H1 (cell line): Measurements from ENCODE around the gene PIGU. TPM values are rescaled to one million over a fixed set of nuclear protein-coding genes. Genes with fewer than 3 reads are reported as not detected.

Experiments used
- CTCF ChIA-PET: fragments of 300-600 bp; sonication (Branson Sonifier 250); formaldehyde crosslinking; loops from one replicate; lab custom pipeline; 2021; ENCODE audit not compliant: partially characterized antibody; lab: Charles Lee
- POLR2A ChIA-PET: fragments of 300-600 bp; sonication (Branson Sonifier 250); formaldehyde crosslinking; loops from one replicate; lab custom pipeline; 2021; ENCODE audit warnings: inconsistent platforms; ENCODE audit not compliant: partially characterized antibody; lab: Charles Lee
- DNase-seq, 2 experiments: peaks; one replicate each; pipeline versions ENCODE4 v3.0.0 to v3.0.0-alpha.2; 2010 to 2022; ENCODE audit warnings: low spot score in 2 of 2, low read depth in 1 of 2, mixed read lengths in 1 of 2
- FAIRE-seq: peaks from 2 replicates; lab custom pipeline; 2011; peaks lifted over from hg19 to GRCh38; lab: Jason Lieb, UNC
- H2AFZ ChIP-seq: 2 replicates; pipeline ENCODE4 v1.8.1; 2012; ENCODE audit warnings: low read length, inconsistent platforms
- H2AK5ac ChIP-seq: 2 replicates; pipeline ENCODE4 v1.6.1; 2013; ENCODE audit warnings: low read depth, low read length
- H2BK120ac ChIP-seq: replicated peaks from 2 replicates; pipeline ENCODE3; 2013; ENCODE audit warnings: low read depth, low read length, inconsistent platforms
- H2BK12ac ChIP-seq: 2 replicates; pipeline ENCODE4 v1.6.1; 2013; ENCODE audit warnings: low read depth, low read length
- H2BK15ac ChIP-seq: 2 replicates; pipeline ENCODE4 v1.6.1; 2013; ENCODE audit warnings: low read length
- H2BK20ac ChIP-seq: 2 replicates; pipeline ENCODE4 v1.6.1; 2013; ENCODE audit warnings: low read length
- H2BK5ac ChIP-seq: 2 replicates; pipeline ENCODE4 v1.6.1; 2013; ENCODE audit warnings: low read depth, low read length
- H3K14ac ChIP-seq: 2 replicates; pipeline ENCODE4 v1.6.1; 2013; ENCODE audit warnings: inconsistent platforms; ENCODE audit not compliant: insufficient read length
- H3K18ac ChIP-seq: 2 replicates; pipeline ENCODE4 v1.6.1; 2013; ENCODE audit warnings: low read length; ENCODE audit errors: extremely low read depth
- H3K23ac ChIP-seq: 2 replicates; pipeline ENCODE4 v1.6.1; 2013; ENCODE audit warnings: inconsistent platforms; ENCODE audit not compliant: insufficient read length
- H3K23me2 ChIP-seq: 2 replicates; pipeline ENCODE4 v1.6.1; 2013; ENCODE audit warnings: low read depth, low read length
- H3K27ac ChIP-seq: 2 replicates; pipeline ENCODE4 v1.6.1; 2011; ENCODE audit warnings: low read depth, low read length, inconsistent platforms
- H3K27me3 ChIP-seq, 4 experiments: replicated peaks in 1 of 4; 1 replicate in 1 of 4; 2 replicates in 3 of 4; pipeline versions ENCODE4 v1.6.1 to v1.8.1; 2011 to 2013; ENCODE audit warnings: low read length in 3 of 4, mild to moderate bottlenecking in 3 of 4, inconsistent platforms in 2 of 4, mixed read lengths in 2 of 4, moderate library complexity in 1 of 4; ENCODE audit not compliant: control insufficient read depth in 3 of 4, insufficient read depth in 3 of 4; ENCODE audit errors: extremely low read depth in 1 of 4
- H3K36me3 ChIP-seq, 4 experiments: 2 replicates each; pipeline versions ENCODE4 v1.6.1 to v1.8.1; 2011 to 2013; ENCODE audit warnings: mild to moderate bottlenecking in 4 of 4, low read length in 3 of 4, moderate library complexity in 2 of 4, control low read depth in 1 of 4, inconsistent platforms in 1 of 4; ENCODE audit not compliant: insufficient read depth in 4 of 4, control insufficient read depth in 2 of 4
- H3K4ac ChIP-seq: replicated peaks from 2 replicates; pipeline ENCODE3; 2013; ENCODE audit warnings: low read length, low read depth, mixed read lengths, inconsistent platforms; ENCODE audit not compliant: insufficient read length
- H3K4me1 ChIP-seq, 4 experiments: replicated peaks in 1 of 4; 1 replicate in 1 of 4; 2 replicates in 3 of 4; pipeline versions ENCODE4 v1.6.1 to v1.8.1; 2011 to 2013; ENCODE audit warnings: low read length in 3 of 4, inconsistent platforms in 2 of 4, mixed read lengths in 1 of 4; ENCODE audit not compliant: insufficient read depth in 4 of 4, control insufficient read depth in 3 of 4
- H3K4me2 ChIP-seq, 2 experiments: 2 replicates each; pipeline versions ENCODE4 v1.6.1 to v1.8.1; 2011 to 2013; ENCODE audit warnings: low read depth in 2 of 2, low read length in 2 of 2, control low read depth in 1 of 2, inconsistent platforms in 1 of 2, mild to moderate bottlenecking in 1 of 2; ENCODE audit not compliant: insufficient read depth in 1 of 2
- H3K4me3 ChIP-seq, 4 experiments: fragments of 200-600, 300-600 bp in 1 of 4; sonication (generic), shearing (Covaris generic), sonication (Bioruptor Twin) in 1 of 4; 2 replicates each; pipeline versions ENCODE4 v1.5.1 to v1.8.1; 2011 to 2016; ENCODE audit warnings: low read length in 4 of 4, low read depth in 3 of 4, control low read depth in 2 of 4, inconsistent platforms in 2 of 4, mild to moderate bottlenecking in 2 of 4, mixed read lengths in 1 of 4, moderate library complexity in 1 of 4; ENCODE audit not compliant: insufficient read depth in 2 of 4; ENCODE audit errors: extremely low read depth in 1 of 4
- H3K56ac ChIP-seq: replicated peaks from 2 replicates; pipeline ENCODE3; 2013; ENCODE audit warnings: low read depth, mild to moderate bottlenecking, mixed read lengths, low read length, inconsistent platforms; ENCODE audit not compliant: insufficient read length
- H3K79me1 ChIP-seq: 2 replicates; pipeline ENCODE4 v1.6.1; 2013; ENCODE audit warnings: low read depth, low read length, control low read depth
- H3K79me2 ChIP-seq, 2 experiments: 2 replicates each; pipeline versions ENCODE4 v1.6.1 to v1.8.1; 2012 to 2013; ENCODE audit warnings: low read length in 2 of 2, mild to moderate bottlenecking in 2 of 2, inconsistent platforms in 1 of 2; ENCODE audit not compliant: insufficient read depth in 2 of 2, control insufficient read depth in 1 of 2
- H3K9ac ChIP-seq, 4 experiments: replicated peaks in 1 of 4; 1 replicate in 1 of 4; 2 replicates in 3 of 4; pipeline versions ENCODE4 v1.6.1 to v1.8.1; 2011 to 2013; ENCODE audit warnings: low read depth in 3 of 4, low read length in 3 of 4, control low read depth in 2 of 4, mild to moderate bottlenecking in 2 of 4, moderate library complexity in 2 of 4, inconsistent platforms in 1 of 4; ENCODE audit errors: extremely low read depth in 1 of 4
- H3K9me3 ChIP-seq, 2 experiments: 2 replicates each; pipeline versions ENCODE4 v1.6.1 to v1.8.1; 2012 to 2013; ENCODE audit warnings: mild to moderate bottlenecking in 2 of 2, moderate library complexity in 2 of 2, control low read depth in 1 of 2, inconsistent platforms in 1 of 2, low read depth in 1 of 2, low read length in 1 of 2, mixed read lengths in 1 of 2; ENCODE audit not compliant: insufficient read depth in 2 of 2
- H4K20me1 ChIP-seq, 2 experiments: replicated peaks in 1 of 2; 2 replicates each; pipeline versions ENCODE3 to v1.8.1; 2011 to 2013; ENCODE audit warnings: inconsistent platforms in 2 of 2, low read length in 2 of 2, mild to moderate bottlenecking in 1 of 2; ENCODE audit not compliant: insufficient read depth in 2 of 2, control insufficient read depth in 1 of 2
- H4K5ac ChIP-seq: 2 replicates; pipeline ENCODE4 v1.6.1; 2013; ENCODE audit warnings: low read length, low read depth, mixed read lengths, inconsistent platforms; ENCODE audit not compliant: insufficient read length
- H4K8ac ChIP-seq: 2 replicates; pipeline ENCODE4 v1.8.0; 2013; ENCODE audit warnings: mild to moderate bottlenecking, moderate library complexity, low read length, inconsistent platforms; ENCODE audit not compliant: insufficient read depth; ENCODE audit errors: extremely low read depth
- H4K91ac ChIP-seq: replicated peaks from 2 replicates; pipeline ENCODE3; 2013; ENCODE audit warnings: low read length, mixed read lengths, inconsistent platforms; ENCODE audit not compliant: insufficient read length
- BCL11A ChIP-seq, 2 experiments: IDR thresholded peaks; one replicate each; pipeline ENCODE4 v1.6.1; 2011; ENCODE audit warnings: low read depth in 2 of 2, low read length in 2 of 2, mild to moderate bottlenecking in 2 of 2
- CTBP2 ChIP-seq: IDR thresholded peaks from 2 replicates; pipeline ENCODE4 v1.7.0; 2011; ENCODE audit warnings: borderline replicate concordance, mild to moderate bottlenecking, moderate library complexity, mixed read lengths, low read length; ENCODE audit not compliant: insufficient read depth, insufficient read length
- JUND ChIP-seq: IDR thresholded peaks from 2 replicates; pipeline ENCODE4 v1.6.1; 2011; ENCODE audit warnings: mild to moderate bottlenecking, improper control_type of control experiment, low read length
- MAFK ChIP-seq: IDR thresholded peaks from 2 replicates; pipeline ENCODE4 v1.6.1; 2012; ENCODE audit warnings: low read depth, mild to moderate bottlenecking, improper control_type of control experiment, low read length
- POLR2AphosphoS5 ChIP-seq: IDR thresholded peaks from 2 replicates; pipeline ENCODE4 v1.6.1; 2011; ENCODE audit warnings: low read depth, low read length
- RAD21 ChIP-seq, 2 experiments: IDR thresholded peaks in 1 of 2; conservative IDR thresholded peaks in 1 of 2; 2 replicates each; pipeline ENCODE4 v1.6.1; 2011; ENCODE audit warnings: low read depth in 2 of 2, low read length in 2 of 2, improper control_type of control experiment in 1 of 2, inconsistent platforms in 1 of 2, mild to moderate bottlenecking in 1 of 2, moderate library complexity in 1 of 2
- RFX5 ChIP-seq: IDR thresholded peaks from 2 replicates; pipeline ENCODE4 v1.6.1; 2011; ENCODE audit warnings: low read depth, low read length, improper control_type of control experiment, borderline replicate concordance
- RNF2 ChIP-seq: fragments of 200-900, 300-1000 bp; sonication (generic); IDR thresholded peaks from 2 replicates; pipeline ENCODE4 v1.7.1; 2016; ENCODE audit warnings: borderline replicate concordance, low read depth, mild to moderate bottlenecking, antibody characterized with exemption, low read length; ENCODE audit not compliant: poor library complexity, severe bottlenecking; ENCODE audit errors: missing control alignments
- WGBS, 2 experiments: shearing (Covaris generic) in 1 of 2; methylation state at CpG; one replicate each; pipeline versions ENCODE4 v1.1.6 to v1.1.7; 2013 to 2015; ENCODE audit warnings: low lambda C conversion rate in 2 of 2, mixed read lengths in 2 of 2, inconsistent platforms in 1 of 2, low coverage in 1 of 2, missing lambda C conversion rate in 1 of 2; ENCODE audit not compliant: insufficient replicate concordance in 2 of 2, insufficient coverage in 1 of 2, insufficient read length in 1 of 2; ENCODE audit errors: extremely low coverage in 1 of 2, missing lambda C conversion rate in 1 of 2; 5-methylcytosine and 5-hydroxymethylcytosine counted together
- polyA plus RNA-seq, 7 experiments: library from polyadenylated mRNA; depleted of rRNA in 3 of 7; stranded (reverse) in 5 of 7; unstranded in 2 of 7; fragments of >200 nt in 5 of 7; fragments of 200-250 nt in 2 of 7; gene quantifications; 1 replicate in 5 of 7; 2 replicates in 1 of 7; 4 replicates in 1 of 7; pipeline versions ENCODE4 v1.2.1 to v1.2.3, GENCODE V29; 2011 to 2013; ENCODE audit warnings: missing spikeins in 2 of 7, mixed read lengths in 2 of 7
- total RNA-seq: library from RNA; stranded (reverse); fragmentation: NEBNext Ultra II Directional; extraction: Animal tissue kit (Norgen Biotek cat#: 25700); gene quantifications from 2 replicates; pipeline ENCODE4 v1.2.1, GENCODE V29; 2021

Gene PIGU
- total and polyA plus RNA-seq, 2 of the 8 experiments (the other 6 are each of a cell fraction or from before 2014, with no cell fraction given): 28.3 to 117 TPM

DNA sequence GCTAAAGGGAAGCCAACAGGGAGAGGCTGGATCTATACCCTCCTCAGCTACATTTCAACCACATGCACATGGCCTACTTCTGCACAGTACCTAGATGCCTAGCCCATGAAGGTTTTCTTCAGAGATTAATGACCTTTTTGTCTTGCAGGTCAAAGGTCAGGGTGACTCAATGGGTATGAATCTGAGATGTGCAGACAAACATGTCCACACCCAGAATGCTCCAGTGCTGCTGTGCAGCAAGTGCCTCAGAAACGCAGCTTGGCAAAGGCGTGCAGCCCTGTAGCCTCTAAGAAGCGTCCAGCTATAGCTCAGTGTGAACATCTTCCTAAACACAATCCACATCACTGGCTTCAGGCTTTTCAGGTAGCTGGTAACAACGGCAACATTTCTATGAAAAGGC lies 94.0 kb downstream of the PIGU start:
- no peak overlapping the region for H2BK15ac ChIP-seq
- no peaks in the 10 kb centered on the region for H3K23me2 ChIP-seq
- no peak overlapping the region for H2AK5ac ChIP-seq
- 92% methylated on average over 4 of the region's 4 CpGs; no CpG with 5 or more reads in 1 of the 2 experiments for WGBS, 2 experiments
- no peak for TF ChIP-seq POLR2AphosphoS5
- no peak for TF ChIP-seq RNF2
- TF ChIP-seq MAFK: no peak
- no peak for TF ChIP-seq CTBP2
- TF ChIP-seq RFX5: no peak
- no peak for TF ChIP-seq RAD21 (IDR thresholded peaks at IDR 0.05 in 1 of 2, conservative IDR thresholded peaks at IDR 0.05 in 1 of 2; ENCODE audit: low read depth in 2 of 2, low read length in 2 of 2)
- no peak for TF ChIP-seq BCL11A (IDR thresholded peaks at IDR 0.05; ENCODE audit: low read depth in 2 of 2, low read length in 2 of 2)
- no peak for TF ChIP-seq JUND
- TF ChIP-seq, all 59 proteins: peak for 0
- Histone ChIP-seq H4K5ac (no peak overlapping the region), H3K14ac (no peak overlapping the region), H3K18ac (no peak overlapping the region), H2BK5ac (no peak overlapping the region), H2BK20ac (no peak overlapping the region), H3K27ac (no peak overlapping the region), H3K56ac (no peak overlapping the region), H3K27me3 (no peaks in the 10 kb centered on the region), H3K79me1 (no peaks in the 10 kb centered on the region), H2BK12ac (no peak overlapping the region), H3K9ac (no peak overlapping the region), H3K79me2 (no peaks in the 10 kb centered on the region), H4K91ac (no peak overlapping the region), H3K4me3 (no peak overlapping the region), H2BK120ac (no peak overlapping the region), H3K23ac (no peak overlapping the region), H4K20me1 (peaks cover 2 to 3% of the 10 kb centered on the region in 2 experiments), H3K36me3 (0 out of 8 replicates have a peak, but pooled peaks cover 0 to 3% (median 0%) of the 10 kb centered on the region in 4 experiments), H3K4me2 (no peak overlapping the region), H4K8ac (no peak overlapping the region), H3K4ac (no peak overlapping the region), H3K4me1 (no peaks in the 10 kb centered on the region; a peak in 1 of 7 replicates), H3K9me3 (no peaks in the 10 kb centered on the region), H2AFZ (no peak overlapping the region)
- CTCF ChIA-PET: interaction anchor here (0.6 to 3.5 kb wide), 5 partner anchors 20 to 197 kb away, joined by 3 to 15 read pairs (median 3); no protein-coding TSS in a partner anchor
- FAIRE-seq (no peak), DNase-seq (no peak)
- POLR2A ChIA-PET: interaction anchor here (0.5 to 2.2 kb wide), 4 partner anchors 25 to 1150 kb away, joined by 3 to 5 read pairs (median 4); partner anchors contain the start of genes AHCY and MAP1LC3A
